ENCODE data around the gene GALM. TPM values are rescaled to one million over a fixed set of nuclear protein-coding genes. Genes with fewer than 3 reads are reported as not detected.
A peak's percentile ranks its signal among the peaks of the same experiment; 100 is the strongest.

The GALM gene
- total and polyA plus RNA-seq, 2 of the 13 experiments (the other 11 are each of a cell fraction or from before 2014, with no cell fraction given): 65.5 to 90.0 TPM

DNA sequence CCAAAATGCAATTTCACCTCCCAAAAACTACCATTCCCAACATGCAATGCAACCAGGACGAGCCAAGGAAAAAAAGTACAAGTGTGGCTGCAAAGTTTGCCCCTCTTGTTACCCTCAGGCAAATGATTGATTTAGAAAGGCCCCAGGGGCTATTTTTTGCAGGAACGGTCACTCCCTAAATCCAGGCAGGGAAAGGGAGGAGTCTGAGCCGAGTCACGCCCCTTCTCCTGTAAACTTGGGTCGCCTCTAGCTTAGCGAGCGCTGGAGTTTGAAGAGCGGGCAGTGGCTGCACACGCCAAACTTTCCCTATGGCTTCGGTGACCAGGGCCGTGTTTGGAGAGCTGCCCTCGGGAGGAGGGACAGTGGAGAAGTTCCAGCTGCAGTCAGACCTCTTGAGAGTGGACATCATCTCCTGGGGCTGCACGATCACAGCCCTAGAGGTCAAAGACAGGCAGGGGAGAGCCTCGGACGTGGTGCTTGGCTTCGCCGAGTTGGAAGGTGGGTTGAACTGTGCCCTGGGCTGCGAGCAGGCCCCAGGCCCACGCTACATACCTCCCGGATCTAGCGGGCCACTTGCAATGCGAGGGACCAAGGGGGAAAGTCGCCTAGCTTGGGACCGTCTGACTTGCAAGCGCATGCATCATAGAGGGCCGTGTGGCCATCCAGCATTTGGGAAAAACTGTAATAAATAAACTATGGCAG lies at the start of gene GALM (continued):
- TF ChIP-seq ZNF180 (CRISPR knock-in tag; IDR thresholded peaks at IDR 0.05; ENCODE audit: borderline replicate concordance, low read depth): no peak
- no peak for TF ChIP-seq BRCA1 (CRISPR knock-in tag; IDR thresholded peaks at IDR 0.05)
- TF ChIP-seq ZNF737 (CRISPR knock-in tag; IDR thresholded peaks at IDR 0.05; ENCODE audit: borderline replicate concordance): peak; percentile 80; the same call in 1 of the 2 replicates
- TF ChIP-seq TEAD2 (CRISPR knock-in tag; IDR thresholded peaks at IDR 0.05): no peak
- TF ChIP-seq, protein P1, sequence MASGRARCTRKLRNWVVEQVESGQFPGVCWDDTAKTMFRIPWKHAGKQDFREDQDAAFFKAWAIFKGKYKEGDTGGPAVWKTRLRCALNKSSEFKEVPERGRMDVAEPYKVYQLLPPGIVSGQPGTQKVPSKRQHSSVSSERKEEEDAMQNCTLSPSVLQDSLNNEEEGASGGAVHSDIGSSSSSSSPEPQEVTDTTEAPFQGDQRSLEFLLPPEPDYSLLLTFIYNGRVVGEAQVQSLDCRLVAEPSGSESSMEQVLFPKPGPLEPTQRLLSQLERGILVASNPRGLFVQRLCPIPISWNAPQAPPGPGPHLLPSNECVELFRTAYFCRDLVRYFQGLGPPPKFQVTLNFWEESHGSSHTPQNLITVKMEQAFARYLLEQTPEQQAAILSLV (CRISPR knock-in tag; IDR thresholded peaks at IDR 0.05; ENCODE audit: borderline replicate concordance): no peak
- TF ChIP-seq BHLHE40 (IDR thresholded peaks at IDR 0.05; ENCODE audit: low read length): no peak
- TF ChIP-seq NCOR1 (IDR thresholded peaks at IDR 0.05; ENCODE audit: borderline replicate concordance, low read length): peak; percentile 78; the same call in 1 of the 2 replicates
- TF ChIP-seq, protein P2, sequence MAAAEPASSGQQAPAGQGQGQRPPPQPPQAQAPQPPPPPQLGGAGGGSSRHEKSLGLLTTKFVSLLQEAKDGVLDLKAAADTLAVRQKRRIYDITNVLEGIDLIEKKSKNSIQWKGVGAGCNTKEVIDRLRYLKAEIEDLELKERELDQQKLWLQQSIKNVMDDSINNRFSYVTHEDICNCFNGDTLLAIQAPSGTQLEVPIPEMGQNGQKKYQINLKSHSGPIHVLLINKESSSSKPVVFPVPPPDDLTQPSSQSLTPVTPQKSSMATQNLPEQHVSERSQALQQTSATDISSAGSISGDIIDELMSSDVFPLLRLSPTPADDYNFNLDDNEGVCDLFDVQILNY (CRISPR knock-in tag; conservative IDR thresholded peaks at IDR 0.05): 0 out of 2 replicates have a peak, but pooled peaks have one; percentile 23
- no peak for TF ChIP-seq RFX5 (IDR thresholded peaks at IDR 0.05; ENCODE audit: low read depth, low read length)
- peak; percentile 74 for TF ChIP-seq ERF (CRISPR knock-in tag; IDR thresholded peaks at IDR 0.05)
- peak; percentile 90 for TF ChIP-seq ZNF556 (CRISPR knock-in tag; IDR thresholded peaks at IDR 0.05; ENCODE audit: borderline replicate concordance)
- TF ChIP-seq ZFP1 (CRISPR knock-in tag; IDR thresholded peaks at IDR 0.05): peak; percentile 51; the same call in 1 of the 2 replicates
- peak; percentile 76; the same call in 1 of the 2 replicates for TF ChIP-seq DNMT1 (CRISPR knock-in tag; IDR thresholded peaks at IDR 0.05)
- TF ChIP-seq RBAK (CRISPR knock-in tag; IDR thresholded peaks at IDR 0.05): no peak
- TF ChIP-seq TAF1 (CRISPR knock-in tag; IDR thresholded peaks at IDR 0.05): peak; percentile 93
- TF ChIP-seq ZEB1 (IDR thresholded peaks at IDR 0.05; ENCODE audit: insufficient replicate concordance, low read depth): no peak
- TF ChIP-seq ZBTB20 (CRISPR knock-in tag; IDR thresholded peaks at IDR 0.05; ENCODE audit: borderline replicate concordance, low read depth): peak; percentile 34; the same call in 1 of the 2 replicates
- TF ChIP-seq ZSCAN22 (CRISPR knock-in tag; IDR thresholded peaks at IDR 0.05): peak; percentile 76
- TF ChIP-seq KLF15 (CRISPR knock-in tag; IDR thresholded peaks at IDR 0.05; ENCODE audit: borderline replicate concordance): no peak
- TF ChIP-seq SMAD3 (CRISPR knock-in tag; IDR thresholded peaks at IDR 0.05): peak; percentile 90
- no peak for TF ChIP-seq U2AF2 (IDR thresholded peaks at IDR 0.05; ENCODE audit: low read depth, low read length)
- TF ChIP-seq, protein P3, sequence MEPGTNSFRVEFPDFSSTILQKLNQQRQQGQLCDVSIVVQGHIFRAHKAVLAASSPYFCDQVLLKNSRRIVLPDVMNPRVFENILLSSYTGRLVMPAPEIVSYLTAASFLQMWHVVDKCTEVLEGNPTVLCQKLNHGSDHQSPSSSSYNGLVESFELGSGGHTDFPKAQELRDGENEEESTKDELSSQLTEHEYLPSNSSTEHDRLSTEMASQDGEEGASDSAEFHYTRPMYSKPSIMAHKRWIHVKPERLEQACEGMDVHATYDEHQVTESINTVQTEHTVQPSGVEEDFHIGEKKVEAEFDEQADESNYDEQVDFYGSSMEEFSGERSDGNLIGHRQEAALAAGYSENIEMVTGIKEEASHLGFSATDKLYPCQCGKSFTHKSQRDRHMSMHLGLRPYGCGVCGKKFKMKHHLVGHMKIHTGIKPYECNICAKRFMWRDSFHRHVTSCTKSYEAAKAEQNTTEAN (CRISPR knock-in tag; conservative IDR thresholded peaks at IDR 0.05): no peak
- peak; percentile 45; the same call in 1 of the 2 replicates for TF ChIP-seq ZSCAN21 (CRISPR knock-in tag; IDR thresholded peaks at IDR 0.05; ENCODE audit: borderline replicate concordance)
- no peak; the same call in 1 of the 2 replicates for TF ChIP-seq KDM3A (CRISPR knock-in tag; IDR thresholded peaks at IDR 0.05; ENCODE audit: low read depth)
- TF ChIP-seq ZNF629 (CRISPR knock-in tag; conservative IDR thresholded peaks at IDR 0.05): 0 out of 2 replicates have a peak, but pooled peaks have one; percentile 12
- no peak for TF ChIP-seq MEIS1 (CRISPR knock-in tag; IDR thresholded peaks at IDR 0.05; ENCODE audit: borderline replicate concordance)
- TF ChIP-seq, protein P4, sequence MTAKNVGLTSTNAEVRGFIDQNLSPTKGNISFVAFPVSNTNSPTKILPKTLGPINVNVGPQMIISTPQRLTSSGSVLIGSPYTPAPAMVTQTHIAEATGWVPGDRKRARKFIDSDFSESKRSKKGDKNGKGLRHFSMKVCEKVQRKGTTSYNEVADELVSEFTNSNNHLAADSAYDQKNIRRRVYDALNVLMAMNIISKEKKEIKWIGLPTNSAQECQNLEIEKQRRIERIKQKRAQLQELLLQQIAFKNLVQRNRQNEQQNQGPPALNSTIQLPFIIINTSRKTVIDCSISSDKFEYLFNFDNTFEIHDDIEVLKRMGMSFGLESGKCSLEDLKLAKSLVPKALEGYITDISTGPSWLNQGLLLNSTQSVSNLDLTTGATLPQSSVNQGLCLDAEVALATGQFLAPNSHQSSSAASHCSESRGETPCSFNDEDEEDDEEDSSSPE (CRISPR knock-in tag; IDR thresholded peaks at IDR 0.05): peak; percentile 48
- TF ChIP-seq BCL6 (CRISPR knock-in tag; IDR thresholded peaks at IDR 0.05): peak; percentile 61

Data from HepG2 (cell line).